Measurements from ENCODE around the gene AZI2.

AZI2 gene

DNA sequence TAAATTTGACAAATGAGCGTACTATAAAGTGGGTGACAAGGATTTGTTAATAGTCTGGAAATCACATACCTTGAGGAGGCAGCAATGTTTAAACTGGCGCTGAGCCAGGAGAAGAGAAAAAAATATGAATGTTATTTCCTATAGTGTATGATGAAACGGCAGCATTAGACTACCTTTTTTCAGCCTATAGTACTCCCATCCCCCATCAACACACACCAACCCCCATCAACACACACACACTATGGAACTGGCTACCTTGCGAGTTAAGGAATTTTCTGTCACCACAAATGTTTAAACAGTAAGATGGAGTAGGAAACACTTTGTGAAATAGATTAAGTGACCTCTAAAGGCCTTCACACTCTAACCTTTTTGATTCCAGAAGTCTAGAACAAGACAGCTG, 46.9 kb downstream of the AZI2 start:
- no peak for DNase-seq (ENCODE audit: extremely low read depth in 1 of 2, low read depth in 1 of 2)

DNA sequence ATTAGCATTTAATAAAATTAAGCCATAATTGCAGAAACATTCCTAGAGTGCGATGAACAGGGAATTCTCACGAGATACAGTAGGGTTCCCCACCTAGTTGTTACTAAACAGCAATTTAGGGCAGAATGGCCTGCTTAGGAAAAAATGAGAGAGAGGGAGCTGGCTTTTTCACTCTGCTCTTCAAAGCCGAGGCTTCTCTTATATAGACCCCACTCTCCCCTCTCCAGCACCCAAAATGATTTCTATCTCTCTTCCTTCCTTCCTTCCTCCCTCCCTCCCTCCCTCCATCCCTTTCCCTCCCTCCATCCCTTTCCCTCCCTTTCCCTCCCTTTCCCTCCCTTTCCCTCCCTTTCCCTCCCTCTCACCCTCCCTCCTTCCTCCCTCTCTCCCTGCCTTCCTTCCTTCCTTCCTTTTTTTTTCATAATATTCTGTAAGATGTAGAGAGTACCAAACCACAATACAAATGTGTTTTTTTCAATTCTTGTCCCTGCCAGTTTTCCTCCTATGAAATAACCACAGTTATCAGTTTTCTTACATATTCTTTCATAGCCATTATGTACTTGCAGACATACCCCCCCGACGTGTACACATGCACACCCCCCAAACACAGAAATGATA, 48.2 kb downstream of the AZI2 start:
- DNase-seq (ENCODE audit: extremely low read depth in 1 of 2, low read depth in 1 of 2), result no peak

DNA sequence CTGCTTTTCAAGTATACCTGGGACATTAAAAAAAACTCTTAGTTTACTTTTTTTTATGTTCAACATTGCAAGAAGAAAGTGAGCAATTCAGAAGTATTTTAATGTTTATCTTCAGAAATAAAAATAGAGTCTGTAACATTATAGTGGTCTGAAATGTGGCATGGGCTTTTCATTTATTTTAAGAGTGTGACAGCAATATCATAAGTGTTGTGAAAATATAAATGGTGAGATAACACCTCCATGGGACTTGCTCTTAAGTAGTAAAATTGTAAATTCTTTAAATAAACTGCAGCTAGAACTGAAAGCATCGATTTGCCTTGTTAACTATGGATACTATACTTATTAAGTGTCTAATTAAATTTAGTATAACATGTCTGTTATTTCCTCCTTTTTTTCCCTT, 48.9 kb downstream of the AZI2 start:
- DNase-seq (ENCODE audit: extremely low read depth in 1 of 2, low read depth in 1 of 2), result no peak

DNA sequence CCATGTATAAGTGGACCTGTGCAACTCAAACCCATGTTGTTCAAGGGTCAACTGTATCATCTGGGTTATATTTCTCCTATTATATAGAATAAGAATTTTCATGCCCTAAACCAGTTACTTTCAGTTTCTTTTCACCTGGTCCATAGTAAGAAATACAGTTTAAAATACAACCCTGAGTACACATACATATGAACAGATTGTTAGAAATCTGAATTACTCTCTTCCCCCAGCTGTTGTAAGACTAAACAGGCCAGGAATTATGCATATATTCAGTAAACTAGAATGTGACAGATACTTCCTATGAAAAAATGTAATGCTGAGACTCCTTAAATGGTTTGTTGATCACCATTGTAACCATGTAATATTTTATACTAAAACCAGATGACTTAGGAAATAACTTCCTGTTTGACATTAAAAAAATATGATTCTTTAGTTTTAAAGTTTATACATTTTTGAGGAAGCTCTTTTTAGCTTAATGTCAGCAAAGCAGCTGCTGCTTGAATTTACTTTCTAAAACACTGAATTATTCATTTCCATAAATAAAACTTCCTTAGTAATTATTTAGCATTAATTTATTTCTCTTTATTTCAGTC, 52.6 kb downstream of the AZI2 start:
- DNase-seq (ENCODE audit: extremely low read depth in 1 of 2, low read depth in 1 of 2), result no peak

DNA sequence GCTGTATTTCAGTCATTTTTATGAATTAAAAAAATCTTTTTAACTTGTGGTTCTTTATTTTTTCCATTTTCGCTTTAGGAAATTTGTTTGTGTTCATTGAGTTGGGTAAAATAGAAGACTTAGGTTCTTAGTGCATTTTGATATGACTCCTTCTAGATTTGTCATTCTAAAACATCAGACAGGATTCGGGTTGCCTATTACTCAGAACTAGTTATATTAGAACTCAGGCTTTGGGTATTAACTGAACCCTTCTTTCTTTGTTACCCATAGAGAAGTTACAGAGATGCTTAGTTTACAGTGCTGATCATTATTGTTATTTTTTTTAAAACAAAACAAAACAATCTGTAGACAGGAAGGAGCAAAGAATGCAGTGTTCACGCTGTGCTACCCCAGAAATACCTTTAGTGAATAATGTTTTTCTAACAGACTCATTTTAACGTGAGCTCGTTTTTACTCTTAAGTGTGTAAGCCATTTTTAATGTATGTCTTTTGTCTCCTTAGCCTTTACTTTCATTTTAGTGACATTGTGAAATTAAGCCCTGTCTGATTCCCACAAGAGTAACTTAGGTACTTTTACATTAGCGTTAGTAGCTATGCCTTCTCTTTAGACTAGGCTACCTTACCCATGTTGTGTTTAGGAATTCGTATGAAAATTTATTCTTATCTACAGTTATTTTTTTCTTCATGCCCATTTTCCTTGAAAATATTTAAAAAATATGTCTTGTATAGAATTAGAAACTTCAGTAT, 53.8 kb downstream of the AZI2 start:
- no peak for DNase-seq (ENCODE audit: extremely low read depth in 1 of 2, low read depth in 1 of 2)

DNA sequence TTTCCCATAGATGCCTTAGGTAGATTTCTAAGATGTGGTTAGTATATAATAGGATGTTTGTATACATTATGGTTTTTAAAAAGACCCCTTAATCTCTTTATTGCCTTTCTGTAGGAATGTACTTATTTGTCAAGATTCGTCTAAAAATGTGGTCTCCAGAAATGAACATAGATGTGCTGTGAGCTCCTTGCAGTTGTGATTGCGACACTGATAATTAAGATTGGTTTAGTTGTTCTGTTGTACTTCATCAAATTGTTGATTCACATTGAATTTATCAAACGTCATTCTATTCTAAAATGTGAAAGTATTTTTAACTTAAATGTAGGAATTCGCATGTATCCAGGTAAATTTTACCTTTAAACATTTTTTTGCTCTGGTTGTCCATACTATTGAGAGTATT, 56.0 kb downstream of the AZI2 start:
- DNase-seq (ENCODE audit: extremely low read depth in 1 of 2, low read depth in 1 of 2), result no peak

DNA sequence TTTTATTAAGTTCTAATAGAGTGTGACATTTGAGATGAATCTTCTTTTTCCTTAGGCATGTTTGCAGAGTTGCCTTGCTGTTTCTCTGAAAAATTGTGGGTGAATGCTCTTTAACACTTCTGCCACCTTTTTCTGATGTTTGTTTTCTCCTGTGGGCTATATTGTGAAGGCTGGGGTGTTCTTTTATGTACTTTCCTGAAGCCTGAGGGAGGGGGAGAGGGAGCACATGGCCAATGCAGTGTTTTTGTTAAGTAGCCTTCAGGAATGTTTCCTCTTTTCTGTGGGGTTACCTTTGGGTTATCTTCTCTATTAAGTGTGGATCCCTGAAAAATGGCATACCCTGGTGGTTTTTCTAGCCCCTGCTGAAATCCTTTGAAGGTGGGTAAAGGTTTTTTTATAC, 57.0 kb downstream of the AZI2 start:
- no peak for DNase-seq (ENCODE audit: extremely low read depth in 1 of 2, low read depth in 1 of 2)

DNA sequence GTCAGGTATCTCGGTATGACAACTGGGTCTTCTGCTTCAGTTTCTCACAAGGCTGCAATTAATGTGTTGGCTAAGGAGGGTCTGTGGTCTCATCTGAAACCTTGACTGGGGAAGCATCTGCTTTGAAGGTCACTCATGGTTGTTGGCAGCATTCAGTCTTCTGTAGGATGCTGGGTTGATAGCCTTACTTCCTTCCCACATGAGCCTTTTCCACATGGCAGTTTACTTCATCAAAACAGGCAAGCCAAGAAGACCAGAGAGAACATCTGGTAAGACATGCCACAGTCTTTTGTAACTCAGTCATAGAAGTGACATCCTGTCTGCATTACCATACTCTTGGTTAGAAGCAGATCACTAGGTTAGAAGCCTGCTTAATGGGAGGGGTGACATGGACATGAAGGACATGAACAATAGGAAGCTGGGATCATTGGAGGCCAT, 57.7 kb downstream of the AZI2 start:
- no peak for DNase-seq (ENCODE audit: extremely low read depth in 1 of 2, low read depth in 1 of 2)

DNA sequence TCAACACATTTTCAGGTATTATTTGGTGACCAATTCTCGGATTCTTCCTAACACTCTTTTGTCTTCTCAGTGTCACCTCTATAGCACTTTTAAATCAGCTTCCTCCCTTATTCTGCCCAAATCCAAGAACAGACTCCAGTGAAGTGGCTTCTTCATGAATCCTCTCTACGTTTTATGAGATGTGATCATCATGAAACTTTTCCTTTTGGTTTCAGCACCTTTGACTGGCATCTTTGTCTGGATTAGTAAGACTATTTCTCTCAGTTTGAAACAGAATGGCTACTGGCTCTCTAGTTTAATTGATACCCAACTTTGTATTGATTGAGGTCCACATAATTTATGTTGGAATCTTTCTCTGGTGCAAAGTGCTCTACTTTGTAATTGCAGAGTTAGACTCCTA, 61.6 kb downstream of the AZI2 start:
- no peak for DNase-seq (ENCODE audit: extremely low read depth in 1 of 2, low read depth in 1 of 2)

DNA sequence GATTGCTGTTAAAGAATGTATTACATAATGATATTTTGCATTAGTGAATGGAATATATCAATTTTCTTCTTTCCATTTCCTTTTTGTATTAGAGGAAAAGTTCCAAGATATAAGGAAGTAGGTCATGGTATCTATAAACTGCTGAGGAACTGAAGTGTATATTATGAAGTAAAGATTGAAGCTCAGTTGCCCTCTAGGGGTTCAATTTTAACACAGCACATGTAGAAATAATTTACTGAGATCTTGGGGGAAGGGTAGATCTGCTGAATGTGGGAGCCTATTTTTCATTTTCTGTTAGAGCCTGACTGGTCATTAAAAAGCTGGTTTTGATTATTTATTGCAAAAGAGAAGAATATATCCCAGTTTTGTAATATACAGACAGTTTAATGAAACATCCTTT, 62.0 kb downstream of the AZI2 start:
- no peak for DNase-seq (ENCODE audit: extremely low read depth in 1 of 2, low read depth in 1 of 2)

DNA sequence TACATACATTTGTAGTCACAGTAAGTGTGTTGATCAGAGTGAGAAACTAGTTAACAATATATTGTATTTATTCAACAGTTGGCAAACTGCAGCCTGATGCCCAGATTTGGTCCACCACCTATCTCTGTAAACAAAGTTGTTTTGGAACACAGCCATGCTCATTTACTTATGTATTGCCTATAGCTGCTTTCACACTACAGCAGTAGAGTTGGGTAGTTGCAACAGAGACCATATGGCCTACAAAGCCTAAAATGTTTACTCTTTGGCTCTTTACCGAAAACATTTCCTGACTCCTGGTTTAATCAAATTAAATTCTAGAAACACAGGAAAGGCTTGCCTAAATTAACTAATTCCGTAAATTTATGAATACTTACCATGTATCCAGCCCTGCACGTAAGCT, 67.8 kb downstream of the AZI2 start:
- DNase-seq (ENCODE audit: extremely low read depth in 1 of 2, low read depth in 1 of 2), result no peak

DNA sequence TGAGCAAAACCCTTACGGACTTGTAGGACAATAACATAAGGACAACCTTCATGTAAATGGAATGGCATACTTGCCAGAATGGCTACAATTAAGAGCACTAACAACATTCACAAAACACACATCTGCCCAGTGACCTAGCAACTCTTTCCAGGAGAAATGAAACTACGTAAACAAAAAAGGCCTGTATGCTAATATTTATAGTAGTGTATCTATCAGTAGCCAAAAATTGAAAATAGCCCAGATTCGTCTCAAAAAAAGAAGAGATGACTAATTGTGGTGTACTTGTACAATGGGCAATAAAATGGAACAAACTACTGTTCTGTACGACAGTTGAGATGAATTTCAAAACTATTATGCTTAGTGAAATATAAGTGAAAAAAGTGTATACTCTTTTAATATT, 68.9 kb downstream of the AZI2 start:
- DNase-seq (ENCODE audit: extremely low read depth in 1 of 2, low read depth in 1 of 2), result no peak

DNA sequence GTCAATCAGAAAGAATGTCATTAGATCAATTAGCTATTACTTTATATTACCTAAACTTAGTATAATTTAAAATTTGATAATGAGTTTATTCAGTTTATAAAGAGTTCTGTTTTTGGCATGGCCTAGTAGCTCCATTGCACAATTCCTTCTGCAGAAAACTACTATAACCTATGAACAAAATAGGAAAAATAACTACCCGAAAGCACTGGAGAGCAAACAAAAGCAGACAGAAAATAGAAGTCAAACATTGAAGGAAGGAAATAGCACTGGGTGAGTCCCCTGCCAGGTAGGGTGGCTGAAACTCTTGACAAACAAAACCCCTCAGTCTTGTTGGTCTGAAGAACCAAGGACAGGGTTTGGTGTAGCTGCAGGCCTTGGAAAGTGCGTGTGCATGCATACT, 69.7 kb downstream of the AZI2 start:
- DNase-seq (ENCODE audit: extremely low read depth in 1 of 2, low read depth in 1 of 2), result no peak

DNA sequence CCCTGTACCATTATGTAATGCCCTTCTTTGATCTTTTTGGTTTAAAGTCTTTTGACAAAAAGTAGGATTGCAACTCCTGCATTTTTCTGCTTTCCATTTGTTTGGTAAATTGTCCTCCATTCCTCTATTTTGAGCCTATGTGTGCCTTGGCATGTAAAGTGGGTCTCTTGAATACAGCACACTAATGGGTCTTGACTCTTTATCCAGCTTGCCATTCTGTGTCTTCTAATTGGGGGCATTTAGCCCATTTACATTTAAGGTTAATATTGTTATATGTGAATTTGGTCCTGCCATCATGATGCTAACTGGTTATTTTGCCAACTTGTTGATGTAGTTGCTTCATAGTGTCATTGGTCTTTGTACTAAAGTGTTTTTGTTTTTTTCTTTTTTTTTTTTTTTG, 74.8 kb downstream of the AZI2 start:
- DNase-seq (ENCODE audit: extremely low read depth in 1 of 2, low read depth in 1 of 2), result no peak
